ENCODE data around the gene MAGEA10.
"Not testable (repeated sequence)": the region's sequence is repeated elsewhere in the genome, so short reads cannot be mapped to it uniquely, and the experiment has no call there.

The MAGEA10 gene

GRCh38 chrX:152138388-152138784, at the start of gene MAGEA10:
Gene MAGEA10, minus strand, starts transcription at chrX:152138577. Its CDS starts 2,957 bp downstream, at chrX:152135620.
- H3K27ac ChIP-seq: no peak within 1 kb of the TSS
- TF ChIP-seq CTCF (conservative IDR thresholded peaks at IDR 0.05): no peak

- no peak overlapping the region for H3K27ac ChIP-seq
- no peak for TF ChIP-seq CTCF (conservative IDR thresholded peaks at IDR 0.05)
Observed at GRCh38 chrX:152177497-152178269, 39.3 kb upstream of the MAGEA10 start.

GRCh38 chrX:152177052-152177451, 38.7 kb upstream of the MAGEA10 start:
- no peak overlapping the region for H3K27ac ChIP-seq
- TF ChIP-seq CTCF (conservative IDR thresholded peaks at IDR 0.05): no peak

- H3K27ac ChIP-seq: not testable (repeated sequence)
Observed at GRCh38 chrX:152175892-152176291, 37.5 kb upstream of the MAGEA10 start.

- not testable (repeated sequence) for H3K27ac ChIP-seq
Observed at GRCh38 chrX:152173923-152174322, 35.5 kb upstream of the MAGEA10 start.

GRCh38 chrX:152170621-152171020, 32.2 kb upstream of the MAGEA10 start:
- TF ChIP-seq CTCF (conservative IDR thresholded peaks at IDR 0.05): no peak
- no peak overlapping the region for H3K27ac ChIP-seq

- no peak overlapping the region for H3K27ac ChIP-seq
- no peak for TF ChIP-seq CTCF (conservative IDR thresholded peaks at IDR 0.05)
Observed at GRCh38 chrX:152165033-152165743, 26.8 kb upstream of the MAGEA10 start.

- no peak for TF ChIP-seq CTCF (conservative IDR thresholded peaks at IDR 0.05)
- no peak overlapping the region for H3K27ac ChIP-seq
Observed at GRCh38 chrX:152157042-152157441, 18.7 kb upstream of the MAGEA10 start.

All from VCaP (cell line).